IMR-90 (cell line): Measurements from ENCODE around the gene VWCE.

Experiments used
- BHLHE40 ChIP-seq: fragments of 150-350 bp; IDR thresholded peaks from 2 replicates; pipeline ENCODE4 v1.6.1; 2016; ENCODE audit warnings: mild to moderate bottlenecking, low read depth, low read length
- CEBPB ChIP-seq: IDR thresholded peaks from 2 replicates; pipeline ENCODE4 v1.6.1; 2012; ENCODE audit warnings: low read depth, low read length, improper control_type of control experiment
- CHD1 ChIP-seq: IDR thresholded peaks from 2 replicates; pipeline ENCODE4 v1.6.1; 2012; ENCODE audit warnings: low read depth, low read length, improper control_type of control experiment
- CTCF ChIP-seq: conservative IDR thresholded peaks from 2 replicates; pipeline ENCODE4 v1.5.1; 2012; ENCODE audit warnings: mild to moderate bottlenecking, low read depth, low read length, improper control_type of control experiment
- ELK1 ChIP-seq: fragments of 150-350 bp; IDR thresholded peaks from 2 replicates; pipeline ENCODE4 v1.6.1; 2016; ENCODE audit warnings: low read depth, mild to moderate bottlenecking, low read length, moderate library complexity, borderline replicate concordance
- FOS ChIP-seq: fragments of 150-350 bp; IDR thresholded peaks from 2 replicates; pipeline ENCODE4 v1.6.1; 2016; ENCODE audit warnings: low read depth, low read length
- MAFK ChIP-seq: IDR thresholded peaks from 2 replicates; pipeline ENCODE4 v1.6.1; 2012; ENCODE audit warnings: low read depth, low read length, improper control_type of control experiment
- MAZ ChIP-seq: IDR thresholded peaks from 2 replicates; pipeline ENCODE4 v1.6.1; 2012; ENCODE audit warnings: low read depth, mild to moderate bottlenecking, low read length, improper control_type of control experiment, moderate library complexity, borderline replicate concordance
- MXI1 ChIP-seq: IDR thresholded peaks from 2 replicates; pipeline ENCODE4 v1.6.1; 2012; ENCODE audit warnings: low read depth, mild to moderate bottlenecking, low read length, moderate library complexity, borderline replicate concordance
- POLR2A ChIP-seq: IDR thresholded peaks from 2 replicates; pipeline ENCODE4 v1.6.1; 2012; ENCODE audit warnings: mild to moderate bottlenecking, low read depth, low read length
- RAD21 ChIP-seq: IDR thresholded peaks from 2 replicates; pipeline ENCODE4 v1.6.1; 2012; ENCODE audit warnings: low read length, improper control_type of control experiment
- RFX5 ChIP-seq: IDR thresholded peaks from 2 replicates; pipeline ENCODE4 v1.8.0; 2012; ENCODE audit warnings: low read depth, mild to moderate bottlenecking, low read length, moderate library complexity

- TF ChIP-seq POLR2A (peak; percentile 94), CTCF (no peak), RFX5 (no peak), CHD1 (no peak; the same call in 1 of the 2 replicates), CEBPB (no peak), RAD21 (no peak), BHLHE40 (peak; percentile 87), MAZ (peak; percentile 46; the same call in 1 of the 2 replicates), MAFK (no peak), ELK1 (no peak), FOS (no peak), MXI1 (peak; percentile 91; the same call in 1 of the 2 replicates)
These were observed 37.9 kb upstream of the VWCE start, which contains the start of the genes DDB1 and TKFC for GRCh38 chr11:61332797-61333549.
